Vagina (tissue), 2 donors: ENCODE data around the gene PRSS56.

Experiments
- CTCF ChIP-seq, 3 experiments: fragments of 450-650 bp in 2 of 3; fragments of 200-600 bp in 1 of 3; sonication (generic) in 1 of 3; IDR thresholded peaks; one replicate each; pipeline ENCODE4 v1.5.1; 2017 to 2019; ENCODE audit warnings: antibody characterized with exemption in 3 of 3, mild to moderate bottlenecking in 2 of 3, moderate library complexity in 2 of 3
- POLR2A ChIP-seq, 2 donors: fragments of 450-650 bp; IDR thresholded peaks; one replicate each; pipeline ENCODE4 v1.6.1; 2017; ENCODE audit warnings: antibody characterized with exemption in 2 of 2, mild to moderate bottlenecking in 2 of 2, moderate library complexity in 2 of 2

- TF ChIP-seq CTCF (IDR thresholded peaks at IDR 0.05) (no peak), POLR2A (IDR thresholded peaks at IDR 0.05) (no peak)
These were observed 910 bp downstream of the PRSS56 start for GRCh38 chr2:232521098-232521497.
